Activated CD4-positive, CD25-positive, alpha-beta regulatory T cell (primary cell): Measurements from ENCODE around the gene GNAL.
"Not testable (repeated sequence)": the region's sequence is repeated elsewhere in the genome, so short reads cannot be mapped to it uniquely, and the experiment has no call there.

Source experiments
- DNase-seq, 4 experiments: peaks; one replicate each; lab custom pipeline; 2025; lab: John Stamatoyannopoulos, UW

Gene GNAL

DNA sequence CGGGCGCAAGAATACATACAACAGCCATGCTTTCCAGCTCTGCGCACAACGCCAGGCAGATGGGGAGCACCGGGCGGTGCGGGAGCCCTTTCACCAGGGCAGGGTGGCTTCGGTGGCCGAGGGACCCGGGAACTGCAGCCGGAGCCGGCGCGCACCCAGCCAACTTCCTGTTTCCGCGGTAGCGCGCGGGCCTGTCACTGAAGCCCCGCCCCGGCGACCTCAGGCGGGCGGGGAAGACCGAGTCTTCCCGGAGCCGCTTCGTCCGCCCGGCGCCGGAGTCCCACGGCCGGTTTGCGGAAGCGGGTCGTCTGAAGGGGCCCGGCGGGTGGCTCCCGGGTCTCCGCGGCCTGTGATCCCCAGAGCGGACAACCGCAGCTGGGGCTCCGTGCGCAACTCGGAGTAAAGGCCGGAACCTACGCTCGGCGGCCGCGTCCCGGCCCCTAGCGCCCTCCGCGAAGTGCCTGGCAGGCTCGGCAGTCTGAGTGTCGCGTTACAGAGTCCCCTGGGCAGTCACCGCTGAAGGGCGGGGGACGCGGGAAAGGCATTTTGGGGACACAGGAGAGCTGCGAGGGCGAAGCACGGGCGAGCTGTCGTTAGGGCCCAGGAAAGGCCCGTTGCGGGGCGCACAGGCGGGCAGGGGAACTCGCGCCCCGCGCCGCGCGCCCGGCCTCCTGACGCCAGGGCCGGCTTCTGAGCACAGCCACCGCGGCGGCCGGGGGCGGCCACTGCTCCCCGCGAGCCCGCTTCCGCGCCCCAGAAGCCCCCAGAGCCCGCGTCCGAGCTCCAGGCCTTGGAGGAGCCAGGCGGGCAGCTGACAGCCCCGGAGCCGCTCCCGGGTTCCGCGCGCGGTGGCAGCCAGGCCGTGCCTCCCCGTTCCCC lies 219.4 kb downstream of the GNAL start, which contains the start of gene MPPE1:
Gene MPPE1, minus strand, starts transcription at position 136 of the 879 bp plus-strand sequence. CDS start 11,053 bp downstream, outside the sequence.
- DNase-seq, result peak; percentile 62 to 79 (median 73)

DNA sequence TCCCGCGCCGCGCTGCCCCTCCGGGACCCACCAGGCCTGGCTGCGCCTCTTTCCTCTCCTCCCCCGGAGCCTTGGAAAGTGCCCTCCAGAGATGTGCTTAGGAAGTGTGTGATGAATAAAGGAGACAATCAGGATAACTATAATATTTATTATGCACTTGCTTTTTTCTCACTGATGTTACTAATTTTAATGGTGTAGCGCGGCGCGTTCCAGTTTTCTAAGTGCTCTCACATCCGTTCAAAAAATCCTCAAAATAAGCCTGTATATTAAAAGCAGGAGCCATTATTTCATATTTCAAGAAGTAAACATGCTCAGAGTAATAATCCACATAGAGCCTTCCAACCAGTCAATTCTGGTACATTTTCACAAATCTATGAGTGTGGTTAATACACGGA lies 220.0 kb downstream of the GNAL start:
- no peak for DNase-seq

DNA sequence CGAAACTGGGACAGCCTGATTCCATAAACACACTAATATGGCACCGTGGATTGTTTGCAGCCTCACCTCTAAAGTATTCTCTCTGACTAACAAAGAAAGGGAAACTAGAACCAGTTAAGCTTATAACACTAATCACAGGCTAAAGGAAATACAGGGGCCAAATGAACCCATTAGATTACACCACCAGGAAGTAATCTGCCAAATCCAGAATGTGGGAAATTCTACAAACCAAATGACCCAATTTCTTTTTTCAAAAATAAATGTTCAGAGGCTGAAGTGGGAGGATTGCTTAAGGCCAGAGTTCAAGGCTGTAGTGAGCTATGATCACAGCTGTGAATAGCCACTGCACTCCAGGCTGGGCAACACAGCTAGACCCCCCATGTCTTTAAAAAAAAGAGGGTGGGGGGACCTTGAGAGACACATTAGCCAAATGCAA lies 220.5 kb downstream of the GNAL start:
- DNase-seq, result no peak

DNA sequence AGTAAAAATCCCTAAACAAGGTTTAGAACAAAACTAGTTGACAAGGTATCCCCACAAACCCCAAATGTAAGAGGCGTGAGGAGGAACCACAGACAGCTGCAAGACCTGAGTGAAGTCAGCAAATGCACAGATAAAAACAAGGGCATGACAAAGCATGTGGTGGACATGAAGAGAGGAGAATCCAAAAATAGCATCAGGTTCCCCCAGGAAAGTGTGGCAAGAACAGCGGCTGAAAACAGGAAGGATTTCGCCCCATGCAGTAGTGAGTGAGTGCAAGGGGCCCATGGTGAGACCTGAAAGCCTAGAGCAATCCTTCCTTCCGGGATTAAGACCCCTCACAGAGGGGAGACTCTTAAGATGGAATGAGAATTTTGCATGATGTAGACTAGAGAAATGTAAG lies 227.8 kb downstream of the GNAL start:
- not testable (repeated sequence) for DNase-seq

DNA sequence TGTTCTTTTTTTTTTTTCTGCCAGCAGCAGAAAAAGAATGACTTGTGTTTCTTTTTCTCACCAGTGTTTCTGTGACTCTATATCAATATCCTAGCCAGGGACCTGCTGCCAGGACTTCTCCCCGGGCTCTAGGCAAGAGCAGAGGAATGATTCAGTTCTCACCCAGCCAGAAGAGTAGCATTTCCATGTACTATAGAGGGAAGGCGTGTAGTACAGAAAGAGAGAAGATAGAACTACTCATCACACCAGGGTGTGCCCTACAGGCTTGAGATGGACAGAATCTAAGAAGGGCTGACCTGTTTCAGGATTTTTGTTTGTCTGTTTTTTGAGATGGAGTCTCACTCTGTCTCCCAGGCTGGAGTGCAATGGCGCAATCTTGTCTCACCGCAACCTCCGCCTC lies 230.5 kb downstream of the GNAL start:
- DNase-seq, result not testable (repeated sequence)

DNA sequence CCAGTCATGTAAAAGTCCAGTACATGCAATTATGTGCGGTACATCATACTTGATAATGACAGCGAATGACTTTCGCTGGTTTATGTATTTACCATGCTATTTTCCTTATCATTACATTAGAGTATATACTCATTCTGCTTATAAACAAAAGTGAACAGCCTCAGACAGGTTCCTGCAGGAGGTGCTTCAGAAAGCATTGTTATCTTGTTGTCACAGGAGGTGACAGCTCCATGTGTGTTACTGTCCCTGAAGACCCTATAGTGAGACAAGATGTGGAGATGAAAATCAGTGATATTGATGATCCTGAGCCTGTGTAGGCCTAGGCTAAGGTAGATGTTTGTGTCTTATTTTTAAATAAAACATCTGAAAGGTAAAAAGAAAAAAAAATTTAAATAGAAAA lies 234.4 kb downstream of the GNAL start:
- no peak for DNase-seq

DNA sequence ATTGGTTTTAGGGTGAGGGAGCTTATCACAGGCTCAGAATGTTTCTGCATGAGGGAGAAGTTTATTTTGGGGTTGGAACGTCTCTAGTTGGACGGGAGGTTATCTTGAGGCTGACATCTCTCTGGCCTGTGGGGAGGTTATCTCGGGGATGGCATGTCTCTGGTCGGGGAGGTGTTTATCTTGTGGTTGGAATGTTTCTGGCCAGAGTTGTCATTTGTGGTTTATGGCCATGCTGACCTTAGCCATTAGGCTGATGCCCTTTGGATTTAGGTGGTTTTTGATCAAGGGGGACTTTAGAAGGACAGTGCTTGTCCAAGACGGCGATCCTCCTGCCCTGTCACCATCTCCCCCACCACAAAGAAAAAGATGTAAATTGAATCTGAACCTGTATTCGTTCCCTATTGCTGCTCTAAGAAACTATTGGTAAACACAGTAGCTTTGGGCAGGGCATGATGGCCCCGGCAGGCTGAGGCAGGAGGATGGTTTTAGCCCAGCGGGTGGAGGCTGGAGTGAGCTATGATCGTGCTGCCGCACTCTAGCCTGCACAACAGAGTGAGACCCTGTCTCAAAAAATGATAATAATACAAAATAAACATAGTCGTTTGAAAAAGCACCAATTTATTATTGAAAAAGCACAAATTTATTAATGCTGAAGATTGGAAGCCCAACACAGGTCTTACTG lies 236.9 kb downstream of the GNAL start:
- no peak for DNase-seq

DNA sequence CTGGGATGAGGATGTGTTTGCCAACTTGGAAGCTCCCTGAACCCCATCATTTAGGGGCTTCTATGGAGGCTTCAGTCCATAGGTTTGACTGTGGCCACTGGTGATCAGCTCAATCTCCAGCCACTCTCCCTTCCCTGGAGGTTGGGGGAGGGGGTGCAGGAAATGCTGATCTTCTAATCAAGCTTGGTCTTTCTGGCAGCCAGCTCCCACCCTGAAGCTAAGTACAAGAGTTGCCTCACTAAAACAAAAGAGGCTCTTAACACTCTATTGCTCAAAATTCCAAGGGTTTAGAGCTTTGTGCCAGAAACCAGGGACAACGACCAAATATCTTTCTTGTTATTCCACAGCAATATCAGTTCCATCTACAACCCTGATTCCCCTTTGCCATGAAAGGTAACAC lies 238.4 kb downstream of the GNAL start:
- no peak for DNase-seq

DNA sequence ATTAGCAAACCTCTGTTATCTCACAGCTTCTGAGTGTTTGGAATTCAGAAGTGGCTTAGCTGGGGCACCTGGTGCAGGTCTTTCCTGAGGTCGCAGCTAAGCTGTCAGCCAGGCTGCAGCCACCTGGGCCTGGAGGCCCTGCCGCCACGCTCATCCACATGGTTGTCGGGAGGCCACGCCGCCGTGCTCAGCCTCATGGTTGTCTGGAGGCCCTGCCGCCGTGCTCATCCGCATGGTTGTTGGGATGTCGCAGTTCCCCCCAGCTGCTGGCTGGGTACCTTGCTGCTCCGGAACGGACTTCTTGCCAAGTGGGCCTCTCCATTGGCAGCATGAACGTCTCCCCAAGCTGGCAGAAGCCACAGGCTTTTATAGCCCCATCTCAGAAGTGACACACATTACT lies 243.3 kb downstream of the GNAL start:
- DNase-seq, result no peak
